ENCODE measurements around the gene NFYC.

- TF ChIP-seq CTCF (IDR thresholded peaks at IDR 0.05), result no peak
- TF ChIP-seq POLR2A (IDR thresholded peaks at IDR 0.05), result no peak
Observed at GRCh38 chr1:40766017-40766416, 74.5 kb downstream of the NFYC start.
